HepG2 (cell line): ENCODE data around the gene MYO10. TPM values are rescaled to one million over a fixed set of nuclear protein-coding genes. Genes with fewer than 3 reads are reported as not detected.
A peak's percentile ranks its signal among the peaks of the same experiment; 100 is the strongest.

ENCODE experiments used
- ADNP ChIP-seq: sonication (generic); formaldehyde crosslinking; IDR thresholded peaks from 2 replicates; pipeline ENCODE4 v1.4.0; 2020; ENCODE audit warnings: missing genetic modification reagents
- CBFB ChIP-seq: sonication (generic); formaldehyde crosslinking; IDR thresholded peaks from 2 replicates; pipeline ENCODE4 v1.4.0; 2020; ENCODE audit warnings: missing genetic modification reagents
- CREB1 ChIP-seq, 2 experiments: fragments of 450-650 bp in 1 of 2; IDR thresholded peaks; 2 replicates each; pipeline ENCODE4 v1.6.1; 2016 to 2017; ENCODE audit warnings: control low read depth in 1 of 2, mild to moderate bottlenecking in 1 of 2, missing compliant biosample characterization in 1 of 2, missing genetic modification characterization in 1 of 2
- FOXO1 ChIP-seq: sonication (generic); formaldehyde crosslinking; IDR thresholded peaks from 2 replicates; pipeline ENCODE4 v1.4.0; 2020; ENCODE audit warnings: missing genetic modification reagents
- GATA4 ChIP-seq: sonication (generic); IDR thresholded peaks from 2 replicates; pipeline ENCODE4 v1.6.1; 2016; ENCODE audit warnings: antibody characterized with exemption, low read depth, borderline replicate concordance
- HCFC1 ChIP-seq: fragments of 150-350 bp; IDR thresholded peaks from 2 replicates; pipeline ENCODE4 v1.6.1; 2014; ENCODE audit warnings: low read depth, low read length
- KAT8 ChIP-seq: IDR thresholded peaks from 2 replicates; pipeline ENCODE4 v1.6.1; 2016; ENCODE audit warnings: missing genetic modification reagents, missing compliant biosample characterization
- KMT2A ChIP-seq: sonication (generic); formaldehyde crosslinking; IDR thresholded peaks from 2 replicates; pipeline ENCODE4 v1.4.0; 2020; ENCODE audit warnings: missing genetic modification reagents
- NCOA5 ChIP-seq: sonication (generic); formaldehyde crosslinking; IDR thresholded peaks from 2 replicates; pipeline ENCODE4 v1.4.0; 2020; ENCODE audit warnings: missing genetic modification reagents
- SPEN ChIP-seq: sonication (generic); formaldehyde crosslinking; IDR thresholded peaks from 2 replicates; pipeline ENCODE4 v1.5.1; 2020; ENCODE audit warnings: low read depth, mild to moderate bottlenecking, missing genetic modification reagents
- TAF15 ChIP-seq: fragments of 200-400 bp; formaldehyde crosslinking; IDR thresholded peaks from one replicate; pipeline ENCODE4 v1.6.1; 2018; ENCODE audit warnings: mild to moderate bottlenecking, low read depth, low read length; ENCODE audit not compliant: poor library complexity, severe bottlenecking
- TCF7 ChIP-seq: sonication (generic); IDR thresholded peaks from 2 replicates; pipeline ENCODE4 v1.6.1; 2016; ENCODE audit warnings: antibody characterized with exemption, low read depth
- TOE1 ChIP-seq: sonication (generic); formaldehyde crosslinking; IDR thresholded peaks from 2 replicates; pipeline ENCODE4 v1.4.0; 2020; ENCODE audit warnings: mild to moderate bottlenecking, missing genetic modification reagents
- ZNF468 ChIP-seq: sonication (generic); formaldehyde crosslinking; IDR thresholded peaks from 2 replicates; pipeline ENCODE4 v1.8.0; 2022; ENCODE audit warnings: mild to moderate bottlenecking, moderate library complexity, missing genetic modification reagents
- ZNF543 ChIP-seq: sonication (generic); formaldehyde crosslinking; IDR thresholded peaks from 2 replicates; pipeline ENCODE4 v1.4.0; 2020; ENCODE audit warnings: mild to moderate bottlenecking, missing genetic modification reagents
- ZNF598 ChIP-seq: sonication (generic); formaldehyde crosslinking; IDR thresholded peaks from 2 replicates; pipeline ENCODE4 v1.5.1; 2020; ENCODE audit warnings: mild to moderate bottlenecking, missing genetic modification reagents, borderline replicate concordance
- polyA plus RNA-seq, 8 experiments: library from polyadenylated mRNA; depleted of rRNA in 3 of 8; stranded (reverse) in 7 of 8; unstranded in 1 of 8; fragments of >200 nt; fragmentation: Illumina TruSeq in 4 of 8; extraction: Trizol in 4 of 8; gene quantifications; 2 replicates each; pipeline versions ENCODE4 v1.2.1 to v1.2.3, GENCODE V29; 2011 to 2016; ENCODE audit warnings: low read depth in 4 of 8, missing spikeins in 1 of 8, mixed read lengths in 1 of 8; ENCODE audit not compliant: insufficient read depth in 1 of 8
- total RNA-seq, 5 experiments: library from RNA; depleted of rRNA; stranded (reverse); fragments of >200 nt; fragmentation: Illumina TruSeq; extraction: Trizol; gene quantifications; 2 replicates each; pipeline ENCODE4 v1.2.3, GENCODE V29; 2016; ENCODE audit warnings: low read depth in 1 of 5
- TF ChIP-seq, protein P1 (sequence below): sonication (generic); formaldehyde crosslinking; IDR thresholded peaks from 2 replicates; pipeline ENCODE4 v1.5.0; 2020; ENCODE audit warnings: mild to moderate bottlenecking, missing genetic modification reagents
- TF ChIP-seq, protein P2 (sequence below): sonication (generic); formaldehyde crosslinking; IDR thresholded peaks from 2 replicates; pipeline ENCODE4 v1.4.0; 2020; ENCODE audit warnings: missing genetic modification reagents, low read depth, mild to moderate bottlenecking, borderline replicate concordance
- TF ChIP-seq, protein P3 (sequence below): sonication (generic); formaldehyde crosslinking; IDR thresholded peaks from 2 replicates; pipeline ENCODE4 v1.4.0; 2020; ENCODE audit warnings: mild to moderate bottlenecking, missing genetic modification reagents, borderline replicate concordance
- TF ChIP-seq, protein P4 (sequence below): sonication (generic); formaldehyde crosslinking; IDR thresholded peaks from 2 replicates; pipeline ENCODE4 v1.8.1; 2023; ENCODE audit warnings: mild to moderate bottlenecking, missing genetic modification reagents, borderline replicate concordance
- TF ChIP-seq, protein P5 (sequence below): sonication (generic); formaldehyde crosslinking; IDR thresholded peaks from 2 replicates; pipeline ENCODE4 v1.8.1; 2023; ENCODE audit warnings: mild to moderate bottlenecking, inconsistent platforms, moderate library complexity, missing genetic modification reagents, borderline replicate concordance

The MYO10 gene
- total and polyA plus RNA-seq, 2 of the 13 experiments (the other 11 are each of a cell fraction or from before 2014, with no cell fraction given), result 4.5 to 14.0 TPM

DNA sequence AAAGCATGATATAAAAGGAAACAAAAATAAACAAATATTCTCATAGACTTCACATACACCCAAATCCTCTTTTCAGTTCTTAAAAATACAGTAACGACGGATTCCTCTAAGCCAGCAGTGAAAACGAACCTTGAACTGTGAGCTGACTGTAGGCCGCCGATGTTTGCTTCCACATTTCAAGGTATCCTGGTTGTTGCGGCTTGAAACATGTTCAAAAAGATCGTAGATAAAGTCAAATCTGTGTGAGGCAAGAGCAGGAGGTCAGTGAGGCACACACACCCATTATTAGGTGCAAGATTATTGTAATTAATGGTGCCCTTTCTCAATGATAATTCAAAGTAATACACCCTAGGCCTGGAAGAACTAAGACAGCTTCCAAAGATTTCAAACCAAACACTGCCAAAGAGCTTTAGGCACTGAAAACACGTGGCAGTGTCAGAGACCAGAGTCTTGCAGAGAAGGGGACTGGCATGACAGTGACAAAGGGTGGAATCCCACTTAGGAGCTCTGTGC is 178.0 kb downstream of the MYO10 start (continued):
- TF ChIP-seq, protein P1, sequence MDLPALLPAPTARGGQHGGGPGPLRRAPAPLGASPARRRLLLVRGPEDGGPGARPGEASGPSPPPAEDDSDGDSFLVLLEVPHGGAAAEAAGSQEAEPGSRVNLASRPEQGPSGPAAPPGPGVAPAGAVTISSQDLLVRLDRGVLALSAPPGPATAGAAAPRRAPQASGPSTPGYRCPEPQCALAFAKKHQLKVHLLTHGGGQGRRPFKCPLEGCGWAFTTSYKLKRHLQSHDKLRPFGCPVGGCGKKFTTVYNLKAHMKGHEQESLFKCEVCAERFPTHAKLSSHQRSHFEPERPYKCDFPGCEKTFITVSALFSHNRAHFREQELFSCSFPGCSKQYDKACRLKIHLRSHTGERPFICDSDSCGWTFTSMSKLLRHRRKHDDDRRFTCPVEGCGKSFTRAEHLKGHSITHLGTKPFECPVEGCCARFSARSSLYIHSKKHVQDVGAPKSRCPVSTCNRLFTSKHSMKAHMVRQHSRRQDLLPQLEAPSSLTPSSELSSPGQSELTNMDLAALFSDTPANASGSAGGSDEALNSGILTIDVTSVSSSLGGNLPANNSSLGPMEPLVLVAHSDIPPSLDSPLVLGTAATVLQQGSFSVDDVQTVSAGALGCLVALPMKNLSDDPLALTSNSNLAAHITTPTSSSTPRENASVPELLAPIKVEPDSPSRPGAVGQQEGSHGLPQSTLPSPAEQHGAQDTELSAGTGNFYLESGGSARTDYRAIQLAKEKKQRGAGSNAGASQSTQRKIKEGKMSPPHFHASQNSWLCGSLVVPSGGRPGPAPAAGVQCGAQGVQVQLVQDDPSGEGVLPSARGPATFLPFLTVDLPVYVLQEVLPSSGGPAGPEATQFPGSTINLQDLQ (CRISPR knock-in tag), result no peak
- no peak for TF ChIP-seq ZNF543 (CRISPR knock-in tag)
- no peak for TF ChIP-seq SPEN (CRISPR knock-in tag)
- TF ChIP-seq TCF7, result peak; percentile 88
- no peak for TF ChIP-seq ADNP (CRISPR knock-in tag)
- TF ChIP-seq, protein P2, sequence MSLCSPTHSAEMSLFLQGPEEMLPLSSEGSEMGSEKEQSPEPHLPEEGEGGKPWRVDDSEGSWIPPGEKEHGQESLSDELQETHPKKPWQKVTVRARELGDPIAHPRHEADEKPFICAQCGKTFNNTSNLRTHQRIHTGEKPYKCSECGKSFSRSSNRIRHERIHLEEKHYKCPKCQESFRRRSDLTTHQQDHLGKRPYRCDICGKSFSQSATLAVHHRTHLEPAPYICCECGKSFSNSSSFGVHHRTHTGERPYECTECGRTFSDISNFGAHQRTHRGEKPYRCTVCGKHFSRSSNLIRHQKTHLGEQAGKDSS (CRISPR knock-in tag), result no peak
- 0 out of 2 replicates have a peak, but pooled peaks have one; percentile 42 for TF ChIP-seq KMT2A (CRISPR knock-in tag)
- TF ChIP-seq ZNF598 (CRISPR knock-in tag), result no peak
- no peak for TF ChIP-seq TOE1 (CRISPR knock-in tag)
- TF ChIP-seq KAT8 (CRISPR knock-in tag), result 0 out of 2 replicates have a peak, but pooled peaks have one; percentile 48
- TF ChIP-seq, protein P3, sequence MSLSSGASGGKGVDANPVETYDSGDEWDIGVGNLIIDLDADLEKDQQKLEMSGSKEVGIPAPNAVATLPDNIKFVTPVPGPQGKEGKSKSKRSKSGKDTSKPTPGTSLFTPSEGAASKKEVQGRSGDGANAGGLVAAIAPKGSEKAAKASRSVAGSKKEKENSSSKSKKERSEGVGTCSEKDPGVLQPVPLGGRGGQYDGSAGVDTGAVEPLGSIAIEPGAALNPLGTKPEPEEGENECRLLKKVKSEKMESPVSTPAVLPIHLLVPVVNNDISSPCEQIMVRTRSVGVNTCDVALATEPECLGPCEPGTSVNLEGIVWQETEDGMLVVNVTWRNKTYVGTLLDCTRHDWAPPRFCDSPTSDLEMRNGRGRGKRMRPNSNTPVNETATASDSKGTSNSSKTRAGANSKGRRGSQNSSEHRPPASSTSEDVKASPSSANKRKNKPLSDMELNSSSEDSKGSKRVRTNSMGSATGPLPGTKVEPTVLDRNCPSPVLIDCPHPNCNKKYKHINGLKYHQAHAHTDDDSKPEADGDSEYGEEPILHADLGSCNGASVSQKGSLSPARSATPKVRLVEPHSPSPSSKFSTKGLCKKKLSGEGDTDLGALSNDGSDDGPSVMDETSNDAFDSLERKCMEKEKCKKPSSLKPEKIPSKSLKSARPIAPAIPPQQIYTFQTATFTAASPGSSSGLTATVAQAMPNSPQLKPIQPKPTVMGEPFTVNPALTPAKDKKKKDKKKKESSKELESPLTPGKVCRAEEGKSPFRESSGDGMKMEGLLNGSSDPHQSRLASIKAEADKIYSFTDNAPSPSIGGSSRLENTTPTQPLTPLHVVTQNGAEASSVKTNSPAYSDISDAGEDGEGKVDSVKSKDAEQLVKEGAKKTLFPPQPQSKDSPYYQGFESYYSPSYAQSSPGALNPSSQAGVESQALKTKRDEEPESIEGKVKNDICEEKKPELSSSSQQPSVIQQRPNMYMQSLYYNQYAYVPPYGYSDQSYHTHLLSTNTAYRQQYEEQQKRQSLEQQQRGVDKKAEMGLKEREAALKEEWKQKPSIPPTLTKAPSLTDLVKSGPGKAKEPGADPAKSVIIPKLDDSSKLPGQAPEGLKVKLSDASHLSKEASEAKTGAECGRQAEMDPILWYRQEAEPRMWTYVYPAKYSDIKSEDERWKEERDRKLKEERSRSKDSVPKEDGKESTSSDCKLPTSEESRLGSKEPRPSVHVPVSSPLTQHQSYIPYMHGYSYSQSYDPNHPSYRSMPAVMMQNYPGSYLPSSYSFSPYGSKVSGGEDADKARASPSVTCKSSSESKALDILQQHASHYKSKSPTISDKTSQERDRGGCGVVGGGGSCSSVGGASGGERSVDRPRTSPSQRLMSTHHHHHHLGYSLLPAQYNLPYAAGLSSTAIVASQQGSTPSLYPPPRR (CRISPR knock-in tag), result peak; percentile 40; the same call in 1 of the 2 replicates
- no peak for TF ChIP-seq TAF15
- no peak for TF ChIP-seq CBFB (CRISPR knock-in tag)
- TF ChIP-seq, protein P4, sequence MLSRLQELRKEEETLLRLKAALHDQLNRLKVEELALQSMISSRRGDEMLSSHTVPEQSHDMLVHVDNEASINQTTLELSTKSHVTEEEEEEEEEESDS (CRISPR knock-in tag), result no peak
- TF ChIP-seq ZNF468, result no peak
- peak; percentile 68; the same call in 1 of the 2 replicates for TF ChIP-seq GATA4
- no peak for TF ChIP-seq NCOA5 (CRISPR knock-in tag)
- TF ChIP-seq HCFC1, result no peak
- TF ChIP-seq FOXO1 (CRISPR knock-in tag), result peak; percentile 34; the same call in 1 of the 2 replicates
- TF ChIP-seq, protein P5, sequence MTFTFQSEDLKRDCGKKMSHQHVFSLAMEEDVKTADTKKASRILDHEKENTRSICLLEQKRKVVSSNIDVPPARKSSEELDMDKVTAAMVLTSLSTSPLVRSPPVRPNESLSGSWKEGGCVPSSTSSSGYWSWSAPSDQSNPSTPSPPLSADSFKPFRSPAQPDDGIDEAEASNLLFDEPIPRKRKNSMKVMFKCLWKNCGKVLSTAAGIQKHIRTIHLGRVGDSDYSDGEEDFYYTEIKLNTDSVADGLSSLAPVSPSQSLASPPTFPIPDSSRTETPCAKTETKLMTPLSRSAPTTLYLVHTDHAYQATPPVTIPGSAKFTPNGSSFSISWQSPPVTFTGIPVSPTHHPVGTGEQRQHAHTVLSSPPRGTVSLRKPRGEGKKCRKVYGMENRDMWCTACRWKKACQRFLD, result no peak
- no peak for TF ChIP-seq CREB1 (IDR thresholded peaks at IDR 0.05)
- TF ChIP-seq CREB1 (CRISPR knock-in tag; IDR thresholded peaks at IDR 0.05), result no peak
